ENCODE results near the gene TANC2.

The TANC2 gene

DNA sequence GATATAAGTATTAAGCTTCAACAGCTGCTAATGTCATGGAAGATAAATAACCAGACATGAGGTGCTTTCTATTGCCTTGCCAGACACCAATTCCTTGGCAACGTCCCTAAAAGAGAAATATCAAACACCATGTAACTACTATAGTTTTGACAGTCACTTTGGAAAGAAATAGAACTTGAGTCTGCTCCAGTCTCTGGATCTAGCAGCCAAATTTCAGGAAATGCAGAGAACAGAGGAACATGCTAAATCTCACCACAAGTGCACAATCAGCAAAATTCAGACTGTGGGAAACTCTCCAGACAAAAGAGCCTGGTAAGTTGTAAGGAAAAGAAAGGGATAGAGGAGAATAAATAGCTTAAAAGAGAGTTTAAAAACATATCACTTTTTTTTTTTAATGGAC lies 28.4 kb upstream of the TANC2 start:
- Mint-ChIP-seq H3K36me3 (peaks cover 2% of the 10 kb centered on the region), H3K27me3 (peaks cover 19% of the 10 kb centered on the region), H3K9me3 (ENCODE audit: low read depth) (peaks cover 13% of the 10 kb centered on the region), H3K4me1 (ENCODE audit: low read depth) (no peaks in the 10 kb centered on the region), H3K4me3 (no peak overlapping the region), H3K27ac (no peak overlapping the region)

DNA sequence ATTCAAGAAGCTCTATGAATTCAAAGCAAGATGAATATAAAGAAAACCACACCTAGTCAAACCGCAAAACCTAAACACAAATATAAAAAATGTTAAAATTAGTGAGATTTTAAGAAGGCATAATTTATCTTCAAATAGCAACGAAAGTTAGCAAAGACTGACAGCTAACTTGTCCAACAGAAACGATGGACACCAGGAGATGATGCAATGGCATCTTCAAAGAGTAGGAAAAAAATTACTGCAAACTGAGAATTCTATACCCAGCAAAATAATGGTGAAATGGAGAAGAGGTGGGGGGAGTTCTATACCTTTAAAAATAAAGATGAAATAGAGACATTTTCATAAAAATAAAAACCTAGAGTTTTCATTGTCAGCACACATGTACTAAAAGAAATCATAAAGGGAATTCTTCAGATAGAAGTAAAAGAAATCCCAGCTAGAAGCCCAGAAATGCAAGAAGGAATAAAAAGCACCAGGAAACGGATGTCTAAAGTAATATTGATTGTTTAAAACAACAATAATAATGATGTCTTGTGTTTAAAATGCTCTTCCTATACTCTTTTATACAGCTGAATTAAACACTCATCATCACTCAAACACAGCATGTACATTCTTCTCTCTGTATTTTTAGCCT lies 24.6 kb upstream of the TANC2 start:
- H3K27ac Mint-ChIP-seq = no peak overlapping the region
- H3K36me3 Mint-ChIP-seq = peaks cover 2% of the 10 kb centered on the region
- no peaks in the 10 kb centered on the region for H3K4me1 Mint-ChIP-seq (ENCODE audit: low read depth)
- peaks cover 13% of the 10 kb centered on the region for H3K9me3 Mint-ChIP-seq (ENCODE audit: low read depth)
- peaks cover 10% of the 10 kb centered on the region for H3K27me3 Mint-ChIP-seq
- no peak overlapping the region for H3K4me3 Mint-ChIP-seq

DNA sequence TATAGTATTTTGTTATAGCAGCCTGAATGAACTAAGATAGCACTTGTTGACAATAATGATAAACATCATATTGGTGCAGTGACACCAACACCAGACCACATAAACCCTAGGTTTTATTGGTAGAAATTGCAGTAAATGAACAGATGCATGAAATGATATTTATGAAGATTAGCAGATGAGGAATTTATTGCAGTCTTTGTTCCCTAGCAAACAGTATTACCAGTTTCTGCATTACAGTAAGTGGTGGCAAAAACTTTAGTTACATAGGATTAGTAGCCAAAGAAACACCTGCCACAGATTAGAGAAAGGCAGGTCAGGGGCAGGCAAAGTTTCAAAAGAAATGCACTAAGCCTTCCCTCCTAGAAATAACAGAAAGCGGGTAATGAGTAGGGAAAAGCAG lies 17.7 kb upstream of the TANC2 start:
- no peak overlapping the region for H3K4me3 Mint-ChIP-seq
- H3K36me3 Mint-ChIP-seq = no peaks in the 10 kb centered on the region
- H3K4me1 Mint-ChIP-seq (ENCODE audit: low read depth) = no peaks in the 10 kb centered on the region
- H3K27ac Mint-ChIP-seq = no peak overlapping the region
- H3K27me3 Mint-ChIP-seq = peaks cover 1% of the 10 kb centered on the region
- no peaks in the 10 kb centered on the region for H3K9me3 Mint-ChIP-seq (ENCODE audit: low read depth)

DNA sequence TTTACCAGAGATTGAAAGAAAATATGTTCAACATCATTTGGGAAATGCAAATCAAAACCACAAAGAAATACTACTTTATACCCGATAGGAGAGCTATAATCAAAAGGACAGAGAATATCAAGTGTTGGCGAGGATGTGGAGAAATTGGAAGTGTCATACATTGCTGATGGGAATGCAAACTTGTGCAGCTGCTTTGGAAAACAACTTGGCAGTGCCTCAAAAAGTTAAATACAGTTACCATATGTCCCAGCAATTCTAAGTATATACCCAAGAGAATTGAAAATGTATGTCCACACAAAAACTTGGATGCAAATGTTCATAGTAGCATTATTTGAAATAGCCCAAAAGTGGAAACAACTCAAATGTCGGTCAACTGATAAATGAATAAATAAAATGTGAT lies 17.0 kb upstream of the TANC2 start:
- H3K4me1 Mint-ChIP-seq (ENCODE audit: low read depth) = no peaks in the 10 kb centered on the region
- no peak overlapping the region for H3K4me3 Mint-ChIP-seq
- H3K36me3 Mint-ChIP-seq = no peaks in the 10 kb centered on the region
- no peaks in the 10 kb centered on the region for H3K9me3 Mint-ChIP-seq (ENCODE audit: low read depth)
- peaks cover 1% of the 10 kb centered on the region for H3K27me3 Mint-ChIP-seq
- H3K27ac Mint-ChIP-seq = no peak overlapping the region

DNA sequence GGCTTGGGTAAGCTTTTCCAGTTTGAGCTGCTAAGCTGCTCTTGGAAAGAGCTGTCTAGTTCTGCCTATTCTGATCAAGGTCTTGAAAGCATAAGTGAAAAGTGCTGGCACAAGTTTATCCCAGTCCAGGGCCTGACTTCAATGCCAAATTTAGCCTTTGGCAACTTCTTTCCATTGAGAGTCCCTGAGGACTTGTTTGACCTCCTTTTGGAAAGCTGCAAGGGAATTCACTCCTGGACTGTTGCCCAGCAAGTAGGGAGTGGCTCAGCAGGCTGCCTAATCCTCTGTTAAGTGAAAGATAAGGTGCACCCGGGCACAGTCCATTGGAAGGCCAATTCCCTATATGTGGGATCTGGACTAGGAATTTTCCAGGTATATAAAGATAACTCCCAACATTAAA lies 16.0 kb upstream of the TANC2 start:
- Mint-ChIP-seq H3K9me3 (ENCODE audit: low read depth) (no peaks in the 10 kb centered on the region), H3K27me3 (no peaks in the 10 kb centered on the region), H3K27ac (no peak overlapping the region), H3K4me1 (ENCODE audit: low read depth) (no peaks in the 10 kb centered on the region), H3K4me3 (no peak overlapping the region), H3K36me3 (no peaks in the 10 kb centered on the region)

DNA sequence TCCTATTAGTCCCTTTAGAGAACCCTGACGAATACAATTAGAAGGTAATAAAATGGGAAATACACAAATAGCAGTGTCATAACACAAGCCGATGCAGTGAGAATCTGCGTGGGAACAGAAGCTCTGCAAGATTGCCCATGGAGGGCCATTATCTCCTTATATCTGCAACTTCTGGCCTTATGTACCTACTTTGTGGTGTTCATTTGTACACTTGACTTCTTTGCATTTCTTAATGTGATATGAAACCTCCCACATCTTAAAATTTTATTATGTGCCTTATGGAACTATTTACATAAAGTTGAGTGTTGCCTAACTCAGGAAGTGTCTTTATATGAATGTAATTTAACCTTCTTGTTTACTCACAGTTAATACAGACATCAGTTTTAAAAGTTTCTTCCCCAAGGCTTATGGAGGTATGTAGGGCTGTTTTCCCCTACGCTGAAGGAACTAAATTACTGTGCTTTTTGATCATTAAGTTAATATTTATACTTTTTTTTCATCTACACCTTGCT lies 10.1 kb upstream of the TANC2 start:
- H3K27me3 Mint-ChIP-seq = peaks cover 1% of the 10 kb centered on the region
- no peak overlapping the region for H3K4me3 Mint-ChIP-seq

DNA sequence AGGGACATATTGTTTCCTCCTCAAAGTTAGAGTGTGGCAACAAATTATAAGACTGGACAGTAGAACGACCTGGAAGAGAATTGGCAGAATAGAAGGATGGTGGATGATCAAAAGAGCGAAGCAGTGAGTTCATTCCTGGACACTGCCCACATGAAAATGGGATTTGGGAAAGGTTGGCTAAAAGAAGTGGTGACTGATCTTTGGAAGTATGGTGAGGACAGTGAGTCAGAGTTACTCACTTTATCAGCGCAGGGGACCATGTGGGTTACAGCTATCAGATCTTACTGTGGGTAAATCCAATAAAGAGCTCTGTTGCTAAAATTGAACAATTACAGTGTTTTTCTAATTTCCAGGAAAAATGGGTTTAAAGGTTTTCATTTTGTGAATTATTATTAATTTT lies 2.7 kb upstream of the TANC2 start:
- Mint-ChIP-seq H3K27ac (no peak overlapping the region), H3K27me3 (peaks cover 2% of the 10 kb centered on the region), H3K4me3 (peak overlapping the region; percentile 8)

More for the DNA sequence above, 10.1 kb upstream of the TANC2 start:
- H3K9me3 Mint-ChIP-seq (ENCODE audit: low read depth) = no peaks in the 10 kb centered on the region
- H3K27ac Mint-ChIP-seq = no peak overlapping the region
- no peaks in the 10 kb centered on the region for H3K36me3 Mint-ChIP-seq
- H3K4me1 Mint-ChIP-seq (ENCODE audit: low read depth) = no peaks in the 10 kb centered on the region

DNA sequence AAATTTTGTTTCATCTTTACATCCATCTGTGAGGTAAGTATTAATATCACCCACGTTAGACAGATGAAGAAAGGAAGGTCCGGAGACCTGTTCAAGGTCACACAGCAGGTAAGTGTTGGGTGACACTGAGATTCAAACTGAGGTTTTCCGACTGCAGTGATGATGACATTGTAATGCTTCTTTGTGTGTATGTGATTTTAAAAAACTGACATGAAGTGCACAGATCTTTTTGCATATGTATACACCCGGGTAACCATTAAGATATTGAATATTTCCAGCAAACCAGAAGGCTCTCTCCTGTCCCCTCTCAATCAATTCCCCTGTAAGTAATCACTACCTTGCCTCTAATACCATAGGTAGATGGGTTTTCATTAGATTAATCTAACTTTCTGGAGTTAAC lies 1.5 kb upstream of the TANC2 start:
- H3K36me3 Mint-ChIP-seq = no peaks in the 10 kb centered on the region
- no peak overlapping the region for H3K4me3 Mint-ChIP-seq
- H3K27ac Mint-ChIP-seq = no peak overlapping the region
- peaks cover 32% of the 10 kb centered on the region for H3K4me1 Mint-ChIP-seq (ENCODE audit: low read depth)
- peaks cover 2% of the 10 kb centered on the region for H3K27me3 Mint-ChIP-seq
- H3K9me3 Mint-ChIP-seq (ENCODE audit: low read depth) = no peaks in the 10 kb centered on the region

More for the DNA sequence above, 2.7 kb upstream of the TANC2 start:
- H3K9me3 Mint-ChIP-seq (ENCODE audit: low read depth) = no peaks in the 10 kb centered on the region
- H3K36me3 Mint-ChIP-seq = no peaks in the 10 kb centered on the region
- peaks cover 26% of the 10 kb centered on the region for H3K4me1 Mint-ChIP-seq (ENCODE audit: low read depth)

DNA sequence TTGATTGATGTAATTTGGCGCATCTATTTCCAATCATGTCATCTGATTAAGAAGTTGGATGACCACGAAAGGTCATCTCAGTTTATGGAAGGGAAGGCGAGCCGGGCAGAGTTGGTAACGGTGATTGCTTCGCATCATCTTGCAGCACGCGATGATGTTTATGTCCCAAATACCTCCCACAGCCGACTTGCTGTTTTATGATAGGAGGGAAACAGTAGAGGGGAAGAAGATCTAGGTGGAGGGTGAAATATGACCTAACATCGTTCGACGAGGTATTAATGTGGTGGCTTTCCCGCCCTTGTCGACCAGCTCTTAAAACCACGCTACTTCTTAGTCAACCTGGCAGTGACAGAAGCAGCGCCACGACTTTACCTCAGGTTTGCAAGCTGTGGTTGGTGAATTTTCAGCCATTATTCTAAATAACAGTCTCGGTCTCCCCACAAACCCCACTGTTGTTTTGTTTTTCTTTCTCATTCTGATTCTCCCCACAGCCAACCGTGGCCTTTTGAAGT lies 805 bp upstream of the TANC2 start:
- Mint-ChIP-seq H3K4me3 (peak overlapping the region; percentile 90), H3K27ac (peak overlapping the region; percentile 96), H3K4me1 (ENCODE audit: low read depth) (peaks cover 32% of the 10 kb centered on the region), H3K9me3 (ENCODE audit: low read depth) (no peaks in the 10 kb centered on the region), H3K27me3 (peaks cover 2% of the 10 kb centered on the region), H3K36me3 (no peaks in the 10 kb centered on the region)

DNA sequence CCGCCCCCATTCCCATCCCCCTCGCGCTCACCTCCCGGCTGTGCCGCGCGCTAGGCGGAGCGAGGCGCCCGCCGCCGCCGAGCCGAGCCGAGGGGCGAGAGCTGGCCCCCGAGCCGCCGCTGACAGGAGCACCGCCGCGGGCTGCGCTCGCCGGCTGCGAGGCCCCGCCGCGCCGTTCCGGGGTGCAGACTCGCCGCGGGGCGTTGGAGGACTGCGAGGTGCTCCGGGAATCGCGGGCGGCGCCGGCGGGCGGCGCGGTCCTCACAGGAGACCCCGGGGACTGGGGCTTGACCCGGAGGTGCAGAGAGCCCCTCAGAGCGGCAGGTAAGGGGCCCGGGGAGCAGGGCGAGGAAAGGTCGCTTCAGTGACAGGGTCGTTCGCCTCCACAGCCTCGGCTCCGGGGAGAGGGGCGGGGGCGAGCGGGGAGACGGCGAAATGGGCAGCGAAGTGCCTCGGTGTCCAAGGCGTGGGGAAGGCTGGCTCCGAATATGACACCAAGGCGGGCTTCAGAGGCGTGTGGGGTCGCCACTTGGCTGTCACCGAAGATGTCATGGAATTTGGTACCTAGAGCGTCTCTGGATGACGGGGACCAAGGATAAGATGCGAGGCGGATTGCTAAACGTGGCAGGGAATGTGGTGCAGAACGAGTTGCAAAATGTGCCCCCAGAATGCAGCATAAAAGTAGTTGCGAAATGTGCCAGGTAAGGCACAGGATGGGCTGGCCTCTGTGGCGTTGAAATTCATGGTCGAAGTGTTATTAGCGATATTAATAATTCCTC lies 580 bp downstream of the TANC2 start:
- Mint-ChIP-seq H3K27me3 (peaks cover 2% of the 10 kb centered on the region), H3K4me1 (ENCODE audit: low read depth) (peaks cover 34% of the 10 kb centered on the region), H3K36me3 (no peaks in the 10 kb centered on the region), H3K4me3 (peak overlapping the region; percentile 87), H3K9me3 (ENCODE audit: low read depth) (no peaks in the 10 kb centered on the region), H3K27ac (peak overlapping the region; percentile 66)

DNA sequence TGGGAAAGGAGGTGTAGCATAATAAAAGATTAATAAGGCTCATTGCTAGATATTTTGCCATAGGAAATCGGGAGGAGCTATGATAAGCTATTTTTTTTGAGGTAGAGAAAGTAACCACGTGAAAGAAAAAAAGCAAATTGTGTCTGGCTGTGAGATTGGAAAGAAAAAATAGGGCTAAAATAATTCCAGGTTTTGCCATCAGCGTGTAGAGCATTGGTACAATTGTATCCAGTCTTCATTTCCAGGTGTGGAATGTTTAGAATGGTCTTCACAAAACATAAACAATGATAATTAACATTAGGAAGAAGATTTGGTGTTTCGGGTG lies 1.1 kb downstream of the TANC2 start:
- H3K27me3 Mint-ChIP-seq = peaks cover 2% of the 10 kb centered on the region
- no peaks in the 10 kb centered on the region for H3K36me3 Mint-ChIP-seq
- peaks cover 34% of the 10 kb centered on the region for H3K4me1 Mint-ChIP-seq (ENCODE audit: low read depth)
- H3K4me3 Mint-ChIP-seq = peak overlapping the region; percentile 87
- H3K27ac Mint-ChIP-seq = peak overlapping the region; percentile 66
- H3K9me3 Mint-ChIP-seq (ENCODE audit: low read depth) = no peaks in the 10 kb centered on the region

DNA sequence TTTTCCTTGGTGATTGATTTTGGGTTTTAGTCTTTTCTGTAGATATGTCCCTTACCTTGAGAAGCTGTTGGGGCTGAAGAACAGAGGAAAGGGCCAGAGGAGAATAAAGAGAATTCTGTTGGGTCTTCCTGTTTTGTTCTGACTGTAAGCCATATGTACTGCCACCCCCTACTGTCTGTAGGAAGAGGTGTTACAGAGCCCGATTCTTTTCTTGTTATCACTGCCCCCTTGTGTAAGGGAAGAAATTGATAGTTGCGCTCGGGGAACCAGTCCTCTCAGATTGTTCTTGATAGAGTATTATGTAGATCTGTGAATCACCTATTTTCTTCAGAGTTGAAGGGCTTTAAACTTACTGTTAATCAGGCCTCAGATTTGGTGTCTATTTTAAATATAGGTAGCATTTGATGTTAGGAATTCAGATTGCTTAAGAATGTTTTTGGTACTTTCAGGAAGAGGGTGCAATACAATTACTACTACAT lies 2.4 kb downstream of the TANC2 start:
- no peaks in the 10 kb centered on the region for H3K9me3 Mint-ChIP-seq (ENCODE audit: low read depth)
- H3K4me3 Mint-ChIP-seq = peak overlapping the region; percentile 58
- no peaks in the 10 kb centered on the region for H3K27me3 Mint-ChIP-seq
- no peak overlapping the region for H3K27ac Mint-ChIP-seq
- peaks cover 34% of the 10 kb centered on the region for H3K4me1 Mint-ChIP-seq (ENCODE audit: low read depth)
- no peaks in the 10 kb centered on the region for H3K36me3 Mint-ChIP-seq

DNA sequence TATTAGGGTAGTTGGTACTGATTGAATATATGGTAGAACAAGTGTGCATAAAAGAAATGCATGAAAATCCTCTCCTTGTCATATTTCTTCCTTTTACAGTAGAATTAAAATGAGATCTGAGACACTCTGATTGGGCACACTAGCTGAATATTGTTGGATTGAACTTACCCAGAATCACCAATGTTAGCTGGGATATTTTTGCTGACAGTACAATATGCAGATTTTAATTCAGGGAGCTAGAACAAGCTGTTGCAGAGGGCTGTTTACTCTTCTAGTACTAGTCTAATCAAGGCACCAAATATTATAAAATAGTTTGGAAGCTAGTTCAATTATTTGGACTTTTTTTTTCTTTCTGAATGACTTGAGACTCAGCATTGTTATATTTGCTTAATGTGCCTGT lies 4.6 kb downstream of the TANC2 start:
- Mint-ChIP-seq H3K36me3 (no peaks in the 10 kb centered on the region), H3K27me3 (no peaks in the 10 kb centered on the region), H3K9me3 (ENCODE audit: low read depth) (no peaks in the 10 kb centered on the region), H3K4me1 (ENCODE audit: low read depth) (peaks cover 26% of the 10 kb centered on the region), H3K27ac (no peak overlapping the region), H3K4me3 (no peak overlapping the region)

DNA sequence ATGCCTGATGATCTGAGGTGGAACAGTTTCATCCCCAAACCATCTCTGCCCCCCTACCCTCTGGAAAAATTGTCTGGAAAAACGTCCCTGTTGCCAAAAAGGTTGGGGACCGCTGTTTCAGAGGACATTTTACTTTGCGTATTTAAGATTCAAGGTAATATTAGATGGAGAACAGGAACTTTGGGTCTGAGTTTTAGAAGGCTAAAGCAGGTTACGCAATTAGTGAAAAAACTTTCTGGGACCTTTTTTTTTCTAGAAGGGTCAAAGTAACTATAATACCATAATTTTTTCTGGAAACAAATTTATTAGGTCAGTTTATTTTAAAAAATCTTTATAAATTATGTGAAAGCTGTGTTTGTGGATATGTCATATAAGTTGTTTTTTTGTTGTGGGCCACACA lies 5.8 kb downstream of the TANC2 start:
- peaks cover 2% of the 10 kb centered on the region for H3K36me3 Mint-ChIP-seq
- peaks cover 22% of the 10 kb centered on the region for H3K4me1 Mint-ChIP-seq (ENCODE audit: low read depth)
- no peak overlapping the region for H3K27ac Mint-ChIP-seq
- no peaks in the 10 kb centered on the region for H3K27me3 Mint-ChIP-seq
- H3K4me3 Mint-ChIP-seq = no peak overlapping the region
- no peaks in the 10 kb centered on the region for H3K9me3 Mint-ChIP-seq (ENCODE audit: low read depth)

DNA sequence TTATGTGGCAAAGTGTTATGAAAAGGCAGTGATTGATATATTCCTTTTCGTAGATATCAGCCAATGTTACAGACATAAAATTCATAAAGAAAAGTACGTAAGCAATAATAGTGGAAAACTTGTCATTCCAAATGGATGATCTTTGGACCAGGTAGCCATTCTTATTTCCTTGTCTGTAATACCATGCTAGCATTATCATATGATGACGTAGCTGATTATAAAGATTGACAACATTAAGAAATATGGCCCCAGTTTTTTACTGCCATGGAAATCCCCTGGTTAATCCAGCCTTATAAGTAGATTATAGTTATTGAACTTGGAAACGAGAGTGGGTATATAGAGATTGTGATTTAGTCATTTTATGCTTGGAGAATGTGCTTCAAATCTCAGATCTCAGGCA lies 8.8 kb downstream of the TANC2 start:
- Mint-ChIP-seq H3K27me3 (no peaks in the 10 kb centered on the region), H3K4me3 (no peak overlapping the region), H3K4me1 (ENCODE audit: low read depth) (peaks cover 2% of the 10 kb centered on the region), H3K36me3 (peaks cover 3% of the 10 kb centered on the region), H3K9me3 (ENCODE audit: low read depth) (no peaks in the 10 kb centered on the region), H3K27ac (no peak overlapping the region)

Measured in activated naive CD8-positive, alpha-beta T cell (primary cell).